Measurements from ENCODE around the gene UBE2Q1. TPM values are rescaled to one million over a fixed set of nuclear protein-coding genes. Genes with fewer than 3 reads are reported as not detected.

Gene UBE2Q1
- total and polyA plus RNA-seq, 10 of the 15 experiments (the other 5 are each of a cell fraction or from before 2014, with no cell fraction given) = 3.9 to 82.6 (median 24.1) TPM

DNA sequence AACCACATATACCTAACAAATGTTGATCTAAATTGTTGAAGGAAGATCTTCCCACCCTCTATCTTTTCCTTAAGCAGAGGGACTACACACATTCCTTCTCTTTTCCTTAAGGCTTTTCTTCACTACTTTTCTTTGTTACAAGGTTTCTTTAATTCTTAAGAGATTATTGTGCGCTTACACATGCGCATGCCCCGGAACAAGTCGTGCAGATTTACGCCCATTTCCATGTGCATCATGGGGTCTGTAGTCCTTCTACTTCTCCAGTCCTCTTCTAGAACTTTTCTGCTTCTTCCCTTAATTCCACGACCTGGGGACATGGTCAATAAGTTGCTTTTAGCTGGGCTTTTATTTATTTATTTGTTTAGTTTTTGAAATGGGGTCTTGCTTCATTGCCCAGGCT is 7.4 kb upstream of the UBE2Q1 start (continued):
- TF ChIP-seq EZH2 (IDR thresholded peaks at IDR 0.05; ENCODE audit: borderline replicate concordance, control insufficient read depth, low read depth, low read length) (no peak), KLF5 (IDR thresholded peaks at IDR 0.05; ENCODE audit: partially characterized antibody) (no peak), ZBED1 (IDR thresholded peaks at IDR 0.05; ENCODE audit: borderline replicate concordance) (no peak), NRF1 (conservative IDR thresholded peaks at IDR 0.05; ENCODE audit: low read depth, low read length) (no peak), MTA2 (IDR thresholded peaks at IDR 0.05; ENCODE audit: low read depth) (no peak)
- TF ChIP-seq, protein P1, sequence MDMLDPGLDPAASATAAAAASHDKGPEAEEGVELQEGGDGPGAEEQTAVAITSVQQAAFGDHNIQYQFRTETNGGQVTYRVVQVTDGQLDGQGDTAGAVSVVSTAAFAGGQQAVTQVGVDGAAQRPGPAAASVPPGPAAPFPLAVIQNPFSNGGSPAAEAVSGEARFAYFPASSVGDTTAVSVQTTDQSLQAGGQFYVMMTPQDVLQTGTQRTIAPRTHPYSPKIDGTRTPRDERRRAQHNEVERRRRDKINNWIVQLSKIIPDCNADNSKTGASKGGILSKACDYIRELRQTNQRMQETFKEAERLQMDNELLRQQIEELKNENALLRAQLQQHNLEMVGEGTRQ (IDR thresholded peaks at IDR 0.05; ENCODE audit: borderline replicate concordance, low read depth, low read length) = no peak
- TF ChIP-seq, protein P2, sequence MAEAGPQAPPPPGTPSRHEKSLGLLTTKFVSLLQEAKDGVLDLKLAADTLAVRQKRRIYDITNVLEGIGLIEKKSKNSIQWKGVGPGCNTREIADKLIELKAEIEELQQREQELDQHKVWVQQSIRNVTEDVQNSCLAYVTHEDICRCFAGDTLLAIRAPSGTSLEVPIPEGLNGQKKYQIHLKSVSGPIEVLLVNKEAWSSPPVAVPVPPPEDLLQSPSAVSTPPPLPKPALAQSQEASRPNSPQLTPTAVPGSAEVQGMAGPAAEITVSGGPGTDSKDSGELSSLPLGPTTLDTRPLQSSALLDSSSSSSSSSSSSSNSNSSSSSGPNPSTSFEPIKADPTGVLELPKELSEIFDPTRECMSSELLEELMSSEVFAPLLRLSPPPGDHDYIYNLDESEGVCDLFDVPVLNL (IDR thresholded peaks at IDR 0.05; ENCODE audit: low read depth, low read length) = no peak

DNA sequence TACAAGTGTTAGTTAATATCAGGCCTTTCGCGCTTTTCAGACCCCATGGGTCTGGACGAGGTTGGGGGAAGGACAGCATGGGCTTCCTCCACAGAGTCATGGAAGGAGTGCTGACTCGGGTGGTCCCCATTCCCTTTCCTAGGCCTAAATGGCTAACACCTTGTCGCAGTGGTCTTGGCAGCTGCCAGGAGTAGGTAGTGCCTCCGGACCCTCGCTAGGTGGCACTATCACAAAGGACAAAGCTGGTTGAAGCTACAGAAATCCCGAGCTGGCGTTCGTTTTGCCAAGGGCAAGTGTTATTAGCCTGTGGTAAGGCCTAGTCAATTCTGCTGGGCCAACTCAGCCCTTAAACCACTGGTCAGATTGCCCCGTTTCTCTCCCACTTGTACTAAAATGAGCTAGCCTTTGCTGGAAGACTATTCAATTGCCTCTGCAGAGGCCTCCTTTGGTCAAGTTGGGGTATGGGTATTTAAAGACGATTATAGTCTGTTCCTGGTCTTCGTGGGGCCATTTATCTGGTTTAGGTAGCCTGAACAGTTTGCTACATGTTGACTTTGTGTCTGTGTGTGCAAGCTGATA is 1.1 kb upstream of the UBE2Q1 start:
- no TSS peak for BruUV-seq (replicated peaks)
- 12% methylated on average over 13 of the region's 13 CpGs for WGBS (ENCODE audit: insufficient coverage, insufficient replicate concordance, low lambda C conversion rate, missing lambda C conversion rate)
- Histone ChIP-seq H3K27ac (ENCODE audit: control insufficient read depth, insufficient read depth) (peak overlapping the region; percentile 56), H3K79me2 (ENCODE audit: control insufficient read depth, insufficient read depth, low read length) (peaks cover 31% of the 10 kb centered on the region), H3K36me3 (ENCODE audit: control insufficient read depth in 2 of 2, insufficient read depth in 2 of 2, low read length in 1 of 2) (peaks cover 2 to 7% of the 10 kb centered on the region in 2 experiments; a peak in 3 of 4 replicates), H3K4me1 (ENCODE audit: control insufficient read depth, insufficient read depth, low read length) (peaks cover 4% of the 10 kb centered on the region), H3K9ac (ENCODE audit: control insufficient read depth, insufficient read depth, low read length) (peak overlapping the region; percentile 63), H3K9me3 (replicated peaks; ENCODE audit: control insufficient read depth, insufficient read depth, low read length) (no peaks in the 10 kb centered on the region), H4K20me1 (ENCODE audit: control insufficient read depth, insufficient read depth) (no peaks in the 10 kb centered on the region), H3K4me3 (peak overlapping the region; percentile 71), H3K27me3 (replicated peaks in 1 of 2; ENCODE audit: control insufficient read depth in 2 of 2, insufficient read depth in 2 of 2, low read length in 1 of 2) (no peaks in the 10 kb centered on the region), H2AFZ (ENCODE audit: control insufficient read depth, low read depth, low read length) (peak overlapping the region; percentile 97), H3K4me2 (ENCODE audit: control insufficient read depth, insufficient read depth) (peak overlapping the region; percentile 55)
- FAIRE-seq (peak; percentile 95), ATAC-seq (peak; percentile 80), DNase-seq (ENCODE audit: low read depth, low spot score) (peak; percentile 61)
- intact Hi-C loops (cut with micrococcal nuclease; ENCODE audit: unreplicated experiment) (loop anchor here (1.0 to 5.0 kb wide), 6 partner anchors 49 to 525 kb away; partner anchors contain the start of gene ADAR), in situ Hi-C loops (cut with MboI) (loop anchor here (5.0 kb wide), 1 partner anchor 503 kb away; the partner anchor contains the start of gene EFNA4)
- ChIA-PET SMC1A (ENCODE audit: uncharacterized antibody, unreplicated experiment) (interaction anchor here (0.5 to 2.5 kb wide), 51 partner anchors 9 to 502 kb away, joined by 3 to 45 read pairs (median 4); partner anchors contain the start of genes KCNN3, PBXIP1 and SHC1), POLR2A (interaction anchor here (0.6 to 1.5 kb wide), 13 partner anchors 35 to 439 kb away, joined by 3 to 10 read pairs (median 3); partner anchors contain the start of gene ADAR), RAD21 (ENCODE audit: unreplicated experiment) (interaction anchor here (0.6 to 2.4 kb wide), 47 partner anchors 8 to 525 kb away, joined by 3 to 44 read pairs (median 5); partner anchors contain the start of genes CHRNB2, EFNA4, KCNN3 and PMVK), CTCF (interaction anchor here (0.6 to 2.5 kb wide), 76 partner anchors 9 to 949 kb away, joined by 3 to 64 read pairs (median 4); partner anchors contain the start of genes ADAM15, CHRNB2, EFNA4 and KRTCAP2)
- 0 out of 2 replicates have a peak, but pooled peaks have one; percentile 38 for TF ChIP-seq IRF4 (IDR thresholded peaks at IDR 0.05; ENCODE audit: low read depth, low read length)
- peak; percentile 13; the same call in 1 of the 2 replicates for TF ChIP-seq EED (IDR thresholded peaks at IDR 0.05; ENCODE audit: low read depth)
- no peak for TF ChIP-seq NFYB (IDR thresholded peaks at IDR 0.05; ENCODE audit: insufficient read depth, low read depth, low read length)
- no peak for TF ChIP-seq CBFB (IDR thresholded peaks at IDR 0.05; ENCODE audit: low read depth)
- peak; percentile 91; the same call in 1 of the 2 replicates for TF ChIP-seq SMARCA5 (IDR thresholded peaks at IDR 0.05)
- TF ChIP-seq RAD21 (IDR thresholded peaks at IDR 0.05; ENCODE audit: insufficient read depth, low read depth, low read length) = peak; percentile 92
- no peak for TF ChIP-seq BMI1 (IDR thresholded peaks at IDR 0.05; ENCODE audit: borderline replicate concordance)
- TF ChIP-seq YY1 (IDR thresholded peaks at IDR 0.05; ENCODE audit: low read depth, low read length) = peak; percentile 74
- peak; percentile 43; the same call in 1 of the 2 replicates for TF ChIP-seq RB1 (IDR thresholded peaks at IDR 0.05; ENCODE audit: borderline replicate concordance)

Measured in GM12878 (cell line).